ENCODE results near the gene MUC5B.

Gene MUC5B

DNA sequence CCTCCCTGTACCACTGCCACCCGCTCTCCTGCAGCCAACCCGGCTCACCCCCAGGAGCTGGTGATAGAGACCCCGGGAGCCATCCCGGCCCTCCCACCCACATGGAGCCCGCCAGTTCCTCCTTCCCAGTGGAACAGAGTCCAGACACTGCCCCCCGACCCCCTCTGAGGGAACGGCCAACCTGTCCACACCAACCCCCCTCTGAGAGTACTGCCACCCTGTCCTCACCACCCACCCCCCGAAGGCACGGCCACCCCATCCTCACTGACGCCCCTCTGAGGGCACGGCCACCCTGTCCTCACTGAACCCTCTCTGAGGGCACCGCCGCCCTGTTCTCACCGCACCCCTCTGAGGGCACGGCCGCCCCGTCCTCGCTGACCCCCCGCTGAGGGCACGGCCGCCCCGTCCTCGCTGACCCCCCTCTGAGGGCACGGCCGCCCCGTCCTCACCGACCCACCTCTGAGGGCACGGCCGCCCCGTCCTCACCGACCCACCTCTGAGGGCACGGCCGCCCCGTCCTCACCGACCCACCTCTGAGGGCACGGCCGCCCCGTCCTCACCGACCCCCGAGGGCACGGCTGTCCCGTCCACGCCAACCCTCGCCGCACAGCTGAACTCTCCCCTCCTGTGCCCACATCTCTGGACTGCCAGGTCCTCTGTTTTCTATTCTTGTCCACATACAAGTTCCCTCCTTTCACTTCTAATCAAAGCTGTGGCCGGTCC lies 68.6 kb downstream of the MUC5B start:
- TF ChIP-seq CTCF (IDR thresholded peaks at IDR 0.05; ENCODE audit: insufficient read depth, low read depth, low read length, missing control alignments), result no peak
- no peak for DNase-seq (ENCODE audit: low read depth)
- H3K4me3 ChIP-seq (ENCODE audit: low read depth, low read length), result no peak overlapping the region

DNA sequence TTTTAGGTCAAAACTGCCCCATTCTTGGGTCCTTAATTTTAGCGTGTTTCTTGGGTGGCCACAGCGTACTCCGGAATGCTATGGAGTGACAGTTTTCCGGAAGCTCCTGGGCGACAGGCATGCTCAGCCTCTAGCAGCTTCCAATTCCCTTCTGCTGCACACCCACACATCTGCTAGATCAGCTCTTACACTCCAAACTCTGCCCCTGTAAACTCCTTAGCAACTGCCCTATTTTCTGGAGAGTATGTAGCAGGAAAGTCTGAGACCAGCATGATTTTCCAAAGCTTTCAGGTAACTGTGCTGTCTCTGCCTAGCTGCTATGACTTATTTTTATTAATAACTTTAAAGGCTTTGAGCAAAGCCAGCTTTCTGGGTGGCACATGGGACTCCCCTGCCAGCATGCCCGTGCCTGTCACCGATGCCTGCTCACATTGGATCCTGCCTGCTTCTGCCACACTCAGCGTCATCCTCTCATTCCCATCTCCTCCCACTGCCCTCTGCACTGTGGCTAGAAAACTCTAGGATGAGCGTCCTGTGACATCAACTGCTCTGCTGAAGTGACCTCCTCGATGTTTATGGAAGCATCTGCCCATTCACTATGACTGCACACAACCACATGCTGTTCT lies 69.3 kb downstream of the MUC5B start:
- TF ChIP-seq CTCF (IDR thresholded peaks at IDR 0.05; ENCODE audit: insufficient read depth, low read depth, low read length, missing control alignments), result no peak
- no peak for DNase-seq (ENCODE audit: low read depth)
- no peak overlapping the region for H3K4me3 ChIP-seq (ENCODE audit: low read depth, low read length)

GRCh38 chr11:1292644-1293618 lies 70.1 kb downstream of the MUC5B start:
- no peak overlapping the region for H3K4me3 ChIP-seq (ENCODE audit: low read depth, low read length)
- DNase-seq (ENCODE audit: low read depth), result no peak
- no peak for TF ChIP-seq CTCF (IDR thresholded peaks at IDR 0.05; ENCODE audit: insufficient read depth, low read depth, low read length, missing control alignments)

GRCh38 chr11:1293619-1294015 lies 70.8 kb downstream of the MUC5B start:
- no peak overlapping the region for H3K4me3 ChIP-seq (ENCODE audit: low read depth, low read length)
- DNase-seq (ENCODE audit: low read depth), result peak; percentile 16
- TF ChIP-seq CTCF (IDR thresholded peaks at IDR 0.05; ENCODE audit: insufficient read depth, low read depth, low read length, missing control alignments), result peak; percentile 16

GRCh38 chr11:1295086-1295485 lies 72.2 kb downstream of the MUC5B start:
- no peak overlapping the region for H3K4me3 ChIP-seq (ENCODE audit: low read depth, low read length)
- no peak for DNase-seq (ENCODE audit: low read depth)
- TF ChIP-seq CTCF (IDR thresholded peaks at IDR 0.05; ENCODE audit: insufficient read depth, low read depth, low read length, missing control alignments), result no peak

GRCh38 chr11:1295591-1295990 lies 72.7 kb downstream of the MUC5B start:
- H3K4me3 ChIP-seq (ENCODE audit: low read depth, low read length), result no peak overlapping the region
- TF ChIP-seq CTCF (IDR thresholded peaks at IDR 0.05; ENCODE audit: insufficient read depth, low read depth, low read length, missing control alignments), result no peak
- DNase-seq (ENCODE audit: low read depth), result no peak

All from GM12865 (cell line).